ENCODE data around the gene HEXIM2. TPM values are rescaled to one million over a fixed set of nuclear protein-coding genes. Genes with fewer than 3 reads are reported as not detected.

HEXIM2 gene
- total and polyA plus RNA-seq, 2 of the 13 experiments (the other 11 are each of a cell fraction or from before 2014, with no cell fraction given): 27.1 to 32.4 TPM

GRCh38 chr17:45147581-45148182 is 14.0 kb upstream of the HEXIM2 start (continued):
- TF ChIP-seq HNF4G (IDR thresholded peaks at IDR 0.05; ENCODE audit: borderline replicate concordance, low read depth, low read length) (peak; percentile 43; the same call in 1 of the 2 replicates), HNF4G (CRISPR knock-in tag; IDR thresholded peaks at IDR 0.05; ENCODE audit: borderline replicate concordance, low read depth) (peak; percentile 33; the same call in 1 of the 2 replicates), ZNF296 (CRISPR knock-in tag; conservative IDR thresholded peaks at IDR 0.05) (peak; percentile 81; the same call in 1 of the 2 replicates), ZBTB3 (CRISPR knock-in tag; IDR thresholded peaks at IDR 0.05; ENCODE audit: borderline replicate concordance, low read depth) (no peak), ZFX (CRISPR knock-in tag; IDR thresholded peaks at IDR 0.05; ENCODE audit: low read depth) (peak; percentile 97), BRF2 (CRISPR knock-in tag; IDR thresholded peaks at IDR 0.05) (no peak), SNAPC2 (CRISPR knock-in tag; IDR thresholded peaks at IDR 0.05) (no peak), DMTF1 (CRISPR knock-in tag; IDR thresholded peaks at IDR 0.05) (no peak; the same call in 1 of the 2 replicates), HMGXB3 (CRISPR knock-in tag; IDR thresholded peaks at IDR 0.05; ENCODE audit: borderline replicate concordance) (no peak), HDAC6 (IDR thresholded peaks at IDR 0.05; ENCODE audit: low read depth, low read length) (peak; percentile 80; the same call in 1 of the 2 replicates), NKX3-1 (CRISPR knock-in tag; IDR thresholded peaks at IDR 0.05) (peak; percentile 18; the same call in 1 of the 2 replicates), ZNF772 (CRISPR knock-in tag; IDR thresholded peaks at IDR 0.05) (peak; percentile 40), ZNF839 (CRISPR knock-in tag; IDR thresholded peaks at IDR 0.05; ENCODE audit: borderline replicate concordance) (no peak), SMYD3 (CRISPR knock-in tag; IDR thresholded peaks at IDR 0.05) (no peak), ZNF569 (CRISPR knock-in tag; IDR thresholded peaks at IDR 0.05; ENCODE audit: borderline replicate concordance) (no peak), CENPT (CRISPR knock-in tag; IDR thresholded peaks at IDR 0.05; ENCODE audit: low read depth) (no peak), ZNF598 (CRISPR knock-in tag; IDR thresholded peaks at IDR 0.05; ENCODE audit: borderline replicate concordance) (no peak), MED8 (CRISPR knock-in tag; IDR thresholded peaks at IDR 0.05; ENCODE audit: insufficient replicate concordance) (no peak), CHCHD3 (CRISPR knock-in tag; IDR thresholded peaks at IDR 0.05) (0 out of 2 replicates have a peak, but pooled peaks have one; percentile 18), ZNF597 (CRISPR knock-in tag; IDR thresholded peaks at IDR 0.05) (no peak), ZNF430 (CRISPR knock-in tag; IDR thresholded peaks at IDR 0.05) (peak; percentile 91)
